CD14-positive monocyte (primary cell): ENCODE results near the gene KAZN. TPM values are rescaled to one million over a fixed set of nuclear protein-coding genes. Genes with fewer than 3 reads are reported as not detected.
A peak's percentile ranks its signal among the peaks of the same experiment; 100 is the strongest.

Experiments
- DNase-seq, 3 donors: peaks; one replicate each; pipeline ENCODE4 v3.0.0-alpha.2; 2011 to 2022
- H2AFZ ChIP-seq: 2 replicates; pipeline ENCODE4 v1.6.0; 2012; ENCODE audit warnings: mild to moderate bottlenecking, low read depth, low read length, inconsistent platforms; ENCODE audit not compliant: insufficient read depth, poor library complexity, severe bottlenecking
- H3K27ac ChIP-seq, 2 donors: 1 replicate in 1 of 2; 2 replicates in 1 of 2; pipeline ENCODE4 v1.5.1; 2012 to 2013; ENCODE audit warnings: low read length in 2 of 2, control low read depth in 1 of 2, inconsistent platforms in 1 of 2, low read depth in 1 of 2, mild to moderate bottlenecking in 1 of 2
- H3K27me3 ChIP-seq, 2 donors: one replicate each; pipeline versions ENCODE4 v1.6.0 to v1.6.1; 2011 to 2013; ENCODE audit warnings: low read length in 2 of 2; ENCODE audit not compliant: control insufficient read depth in 2 of 2, insufficient read depth in 2 of 2
- H3K36me3 ChIP-seq, 2 donors: replicated peaks in 1 of 2; 1 replicate in 1 of 2; 2 replicates in 1 of 2; pipeline versions ENCODE4 v1.5.1 to v1.6.1; 2012 to 2013; ENCODE audit warnings: low read length in 2 of 2, control low read depth in 1 of 2, inconsistent platforms in 1 of 2, mild to moderate bottlenecking in 1 of 2; ENCODE audit not compliant: insufficient read depth in 2 of 2, control insufficient read depth in 1 of 2
- H3K4me1 ChIP-seq, 2 donors: 1 replicate in 1 of 2; 2 replicates in 1 of 2; pipeline versions ENCODE4 v1.5.1 to v1.6.1; 2012 to 2013; ENCODE audit warnings: low read length in 2 of 2, control low read depth in 1 of 2, inconsistent platforms in 1 of 2, mild to moderate bottlenecking in 1 of 2, moderate library complexity in 1 of 2; ENCODE audit not compliant: insufficient read depth in 2 of 2, control insufficient read depth in 1 of 2
- H3K4me2 ChIP-seq: replicated peaks from 2 replicates; pipeline ENCODE3; 2012; ENCODE audit warnings: low read length, moderate library complexity, mild to moderate bottlenecking; ENCODE audit not compliant: poor library complexity, severe bottlenecking; ENCODE audit errors: extremely low read depth
- H3K4me3 ChIP-seq, 3 experiments: fragments of 200-600 bp in 1 of 3; sonication (generic) in 1 of 3; replicated peaks in 1 of 3; 1 replicate in 2 of 3; 2 replicates in 1 of 3; pipeline ENCODE4 v1.5.1; 2011 to 2013; ENCODE audit warnings: low read length in 3 of 3, mild to moderate bottlenecking in 3 of 3, control low read depth in 2 of 3, low read depth in 2 of 3, inconsistent platforms in 1 of 3, moderate library complexity in 1 of 3
- H3K79me2 ChIP-seq: 2 replicates; pipeline ENCODE4 v1.6.0; 2012; ENCODE audit warnings: mild to moderate bottlenecking, control low read depth, inconsistent platforms, low read length, moderate library complexity; ENCODE audit not compliant: insufficient read depth
- H3K9ac ChIP-seq: 2 replicates; pipeline ENCODE4 v1.6.0; 2017; ENCODE audit warnings: low read length, mild to moderate bottlenecking; ENCODE audit not compliant: insufficient read depth, poor library complexity, severe bottlenecking
- H3K9me3 ChIP-seq, 2 donors: replicated peaks in 1 of 2; 1 replicate in 1 of 2; 2 replicates in 1 of 2; pipeline versions ENCODE4 v1.5.1 to v1.6.1; 2012 to 2013; ENCODE audit warnings: low read length in 2 of 2, control low read depth in 1 of 2; ENCODE audit not compliant: control insufficient read depth in 1 of 2, insufficient read depth in 1 of 2
- H4K20me1 ChIP-seq: 2 replicates; pipeline ENCODE4 v1.6.0; 2012; ENCODE audit warnings: mild to moderate bottlenecking, low read length, control low read depth, moderate library complexity; ENCODE audit not compliant: insufficient read depth
- H3K27ac Mint-ChIP-seq, 7 donors: one replicate each; pipeline ENCODE4 v1.8.0; 2020; ENCODE audit warnings: mild to moderate bottlenecking in 7 of 7, mixed read lengths in 7 of 7, moderate library complexity in 6 of 7, inconsistent platforms in 2 of 7
- H3K27me3 Mint-ChIP-seq, 3 donors: one replicate each; pipeline ENCODE4 v1.8.0; 2021 to 2022; ENCODE audit warnings: low read depth in 3 of 3, mild to moderate bottlenecking in 3 of 3, mixed read lengths in 3 of 3, moderate library complexity in 3 of 3, inconsistent platforms in 1 of 3
- H3K36me3 Mint-ChIP-seq, 2 donors: one replicate each; pipeline ENCODE4 v1.8.0; 2020; ENCODE audit warnings: mixed read lengths in 2 of 2, inconsistent platforms in 1 of 2, mild to moderate bottlenecking in 1 of 2
- H3K4me1 Mint-ChIP-seq: one replicate; pipeline ENCODE4 v1.8.0; 2020; ENCODE audit warnings: mild to moderate bottlenecking, mixed read lengths
- H3K4me3 Mint-ChIP-seq, 2 donors: one replicate each; pipeline ENCODE4 v1.8.0; 2020; ENCODE audit warnings: mild to moderate bottlenecking in 2 of 2, mixed read lengths in 2 of 2, moderate library complexity in 1 of 2
- H3K9me3 Mint-ChIP-seq, 7 donors: one replicate each; pipeline ENCODE4 v1.8.0; 2020 to 2022; ENCODE audit warnings: mixed read lengths in 7 of 7, mild to moderate bottlenecking in 6 of 7, moderate library complexity in 6 of 7, inconsistent platforms in 2 of 7
- CTCF ChIP-seq: fragments of 200-600 bp; IDR thresholded peaks from one replicate; pipeline ENCODE4 v1.8.0; 2022; ENCODE audit warnings: antibody characterized with exemption, mild to moderate bottlenecking
- WGBS: methylation state at CpG from one replicate; pipeline ENCODE4 v1.1.5; 2013; ENCODE audit warnings: missing lambda C conversion rate; ENCODE audit not compliant: insufficient coverage; 5-methylcytosine and 5-hydroxymethylcytosine counted together
- intact Hi-C, 2 donors: fragments of 100-400 bp; cut with micrococcal nuclease; formaldehyde crosslinking; loops; one replicate each; pipeline versions ENCODE4 v1.15.0 to v1.15.1; 2023
- polyA plus RNA-seq, 3 donors: library from polyadenylated mRNA; depleted of rRNA in 1 of 3; unstranded in 2 of 3; stranded (reverse) in 1 of 3; fragments of 300-500 nt in 2 of 3; fragments of >200 nt in 1 of 3; fragmentation: Illumina TruSeq in 2 of 3; gene quantifications; 1 replicate in 2 of 3; 2 replicates in 1 of 3; pipeline ENCODE4 v1.2.3, GENCODE V29; 2012 to 2021

The KAZN gene
- polyA plus RNA-seq, 3 donors, result not detected

GRCh38 chr1:14899686-14900085 is 301.2 kb downstream of the KAZN start:
- no peaks in the 10 kb centered on the region for H3K4me1 Mint-ChIP-seq
- peaks cover 2 to 7% (median 3%) of the 10 kb centered on the region in 7 donors for H3K9me3 Mint-ChIP-seq
- Histone ChIP-seq H3K27ac (no peak overlapping the region), H3K9ac (no peak overlapping the region), H3K4me1 (no peaks in the 10 kb centered on the region), H3K4me3 (no peak overlapping the region), H4K20me1 (no peaks in the 10 kb centered on the region), H3K36me3 (no peaks in the 10 kb centered on the region), H2AFZ (no peak overlapping the region), H3K79me2 (no peaks in the 10 kb centered on the region), H3K9me3 (peaks cover 0 to 2% of the 10 kb centered on the region in 2 donors), H3K27me3 (no peaks in the 10 kb centered on the region), H3K4me2 (no peak overlapping the region)
- intact Hi-C loops, result no loop called here
- no peak overlapping the region for H3K4me3 Mint-ChIP-seq
- WGBS, result 85% methylated on average over 11 of the region's 11 CpGs
- H3K27me3 Mint-ChIP-seq, result peaks cover 6 to 9% (median 8%) of the 10 kb centered on the region in 3 donors
- no peak for TF ChIP-seq CTCF
- no peaks in the 10 kb centered on the region for H3K36me3 Mint-ChIP-seq
- H3K27ac Mint-ChIP-seq, result no peak overlapping the region
- DNase-seq, result no peak

GRCh38 chr1:14901371-14901954 is 303.0 kb downstream of the KAZN start:
- Histone ChIP-seq H3K79me2 (no peaks in the 10 kb centered on the region), H3K4me1 (no peaks in the 10 kb centered on the region), H3K9ac (no peak overlapping the region), H4K20me1 (no peaks in the 10 kb centered on the region), H3K4me3 (no peak overlapping the region), H3K9me3 (peaks cover 0 to 2% of the 10 kb centered on the region in 2 donors), H3K27ac (no peak overlapping the region), H3K36me3 (no peaks in the 10 kb centered on the region), H3K27me3 (no peaks in the 10 kb centered on the region), H3K4me2 (no peak overlapping the region), H2AFZ (no peak overlapping the region)
- Mint-ChIP-seq H3K4me3 (no peak overlapping the region), H3K36me3 (no peaks in the 10 kb centered on the region), H3K27ac (peak overlapping the region in 1 of 7 donors; percentile 23), H3K27me3 (peaks cover 6 to 8% (median 8%) of the 10 kb centered on the region in 3 donors), H3K9me3 (peaks cover 2 to 7% (median 3%) of the 10 kb centered on the region in 7 donors), H3K4me1 (no peaks in the 10 kb centered on the region)
- DNase-seq, result no peak
- intact Hi-C loops, result no loop called here
- WGBS, result 76% methylated on average over 6 of the region's 8 CpGs
- TF ChIP-seq CTCF, result no peak
